HG03135 (cell line): ENCODE data around the gene VSX2.
A peak's percentile ranks its signal among the peaks of the same experiment; 100 is the strongest.

Experiments
- ATAC-seq: cut with Tn5 transposase; IDR thresholded peaks from one replicate; pipeline ENCODE4 v1.9.1; 2021; ENCODE audit warnings: mild to moderate bottlenecking, moderate library complexity; ENCODE audit not compliant: unreplicated experiment

Gene VSX2

GRCh38 chr14:74299061-74299545 is 59.9 kb downstream of the VSX2 start:
- ATAC-seq, result no peak

DNA sequence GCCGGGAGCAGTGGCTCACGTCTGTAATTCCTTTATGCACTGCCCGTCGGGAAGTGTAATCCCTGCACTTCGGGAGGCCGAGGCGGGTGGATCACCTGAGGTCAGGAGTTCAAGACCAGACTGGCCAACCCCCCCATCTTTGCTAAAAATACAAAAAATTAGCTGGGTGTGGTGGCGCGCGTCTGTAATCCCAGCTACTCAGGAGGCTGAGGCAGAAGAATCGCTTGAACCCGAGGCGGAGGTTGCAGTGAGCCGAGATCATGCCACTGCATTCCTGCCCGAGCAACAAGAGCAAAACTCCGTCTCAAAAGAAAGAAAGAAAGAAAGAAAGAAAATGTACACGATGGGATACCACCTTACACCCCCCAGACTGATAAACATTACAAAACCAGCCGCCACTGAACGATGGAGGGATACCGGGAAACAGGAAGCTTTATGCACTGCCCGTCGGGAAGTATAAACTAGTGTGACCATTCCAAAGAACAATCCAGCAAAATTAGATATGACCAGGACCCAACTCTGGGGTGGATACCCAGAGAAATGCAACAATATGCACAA is 62.4 kb downstream of the VSX2 start:
- no peak for ATAC-seq

DNA sequence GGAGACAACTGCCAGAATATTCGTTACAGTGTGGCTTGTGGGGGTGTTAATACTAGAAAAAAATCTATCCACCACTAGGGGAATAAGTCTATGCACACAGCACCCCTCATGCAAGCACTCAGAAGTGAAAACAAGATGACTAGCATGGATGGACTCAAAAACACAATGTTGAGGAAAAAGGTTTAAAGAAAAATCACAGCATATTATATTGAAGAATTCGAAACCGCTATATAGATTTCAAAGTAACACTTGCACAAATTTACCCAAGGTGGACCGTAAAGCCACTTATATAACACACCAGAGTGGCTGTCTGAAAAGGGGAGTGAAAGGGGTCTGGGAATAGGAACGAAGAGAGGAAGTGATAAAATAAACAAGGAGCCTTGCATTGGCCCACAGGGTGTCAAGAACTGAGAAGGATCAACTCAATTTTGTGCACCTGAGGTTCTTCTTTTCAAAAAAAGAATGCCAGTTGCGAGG is 62.9 kb downstream of the VSX2 start:
- ATAC-seq, result no peak

- peak; percentile 97 for ATAC-seq
Observed at GRCh38 chr14:74302634-74303569, 63.7 kb downstream of the VSX2 start, which contains the start of gene ABCD4. ABCD4 (minus strand) TSS chr14:74302934; CDS start chr14:74302912, 22 bp downstream.

DNA sequence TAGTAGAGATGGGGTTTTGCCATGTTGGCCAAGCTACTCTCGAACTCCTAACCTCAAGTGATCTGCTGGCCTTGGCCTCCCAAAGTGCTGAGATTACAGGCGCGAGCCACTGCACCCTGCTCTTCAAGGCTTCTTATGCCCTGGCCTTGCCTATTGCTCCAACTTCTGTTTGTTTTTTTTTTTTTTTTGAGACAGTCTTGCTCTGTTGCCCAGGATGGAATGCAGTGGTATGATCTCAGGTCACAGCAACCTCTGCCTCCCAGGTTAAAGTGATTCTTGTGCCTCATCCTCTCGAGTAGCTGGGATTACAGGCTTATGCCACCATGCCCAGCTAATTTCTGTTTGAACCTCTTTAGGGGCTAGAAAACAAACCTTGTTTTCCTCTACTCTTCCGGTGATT is 69.4 kb downstream of the VSX2 start:
- ATAC-seq, result no peak

DNA sequence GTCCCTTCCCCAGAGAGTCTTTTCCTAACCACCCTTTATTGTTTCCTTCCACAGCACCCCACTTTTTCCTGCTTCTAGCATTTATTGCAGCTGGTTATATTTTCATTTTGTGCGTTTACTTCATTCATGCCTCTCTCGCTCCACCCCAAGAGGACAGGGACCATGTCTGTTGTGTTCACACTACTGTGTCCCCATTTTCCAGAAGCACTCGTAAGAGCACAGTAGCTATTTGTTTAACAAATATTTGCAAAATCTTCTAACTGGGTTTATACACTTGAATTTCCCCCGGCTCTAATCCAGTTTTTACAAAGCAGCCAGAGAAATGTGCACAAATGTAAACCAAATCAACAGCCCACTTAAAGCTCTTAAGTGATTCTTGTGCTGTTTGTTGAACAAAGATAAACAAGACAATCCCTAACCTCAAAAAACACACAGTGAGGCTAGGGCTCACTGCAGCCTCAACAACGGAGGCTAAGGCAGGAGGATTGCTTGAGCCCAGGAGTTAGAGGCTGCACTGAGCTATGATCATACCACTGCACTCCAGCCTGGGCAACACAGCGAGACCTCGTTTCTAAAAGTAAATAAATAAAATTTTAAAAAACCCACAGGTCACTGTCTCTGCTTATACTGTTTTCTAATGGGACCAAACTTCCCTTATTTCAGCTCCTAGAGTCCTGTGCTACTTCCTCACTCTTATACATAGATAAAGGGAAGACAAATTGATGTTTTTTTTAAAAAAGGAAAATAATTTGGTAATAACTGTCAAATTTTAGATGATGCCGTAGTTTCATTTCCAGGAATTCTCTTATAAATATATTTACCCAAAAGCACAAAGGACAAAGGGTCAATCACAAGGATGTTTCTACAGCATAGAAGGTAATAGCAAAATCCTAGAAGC is 70.1 kb downstream of the VSX2 start:
- no peak for ATAC-seq

GRCh38 chr14:74312161-74312560 is 72.9 kb downstream of the VSX2 start:
- ATAC-seq, result no peak
